WTC11 (cell line): Measurements from ENCODE around the gene RNU2-1. TPM values are rescaled to one million over a fixed set of nuclear protein-coding genes. Genes with fewer than 3 reads are reported as not detected.
"Not testable (repeated sequence)": the region's sequence is repeated elsewhere in the genome, so short reads cannot be mapped to it uniquely, and the experiment has no call there.

Source experiments
- ATAC-seq: fragments of 200-7000 bp; cut with Tn5 transposase; 2 replicates; pipeline ENCODE4 v1.10.0; 2021; ENCODE audit warnings: mild to moderate bottlenecking, moderate library complexity
- CTCF ChIA-PET: fragments of 300-600 bp; sonication (Branson Sonifier 250); formaldehyde crosslinking; loops from one replicate; lab custom pipeline; 2021; ENCODE audit warnings: antibody characterized with exemption; lab: Charles Lee
- POLR2A ChIA-PET: fragments of 350-600 bp; sonication (Branson Sonifier 250); formaldehyde crosslinking; loops from one replicate; lab custom pipeline; 2021; ENCODE audit warnings: antibody characterized with exemption; lab: Charles Lee
- DNase-seq: peaks from one replicate; pipeline ENCODE4 v3.0.0; 2021; ENCODE audit warnings: low spot score
- H3K27ac Mint-ChIP-seq: 2 replicates; pipeline ENCODE4 v1.8.0; 2021; ENCODE audit warnings: mixed read lengths
- H3K27me3 Mint-ChIP-seq: 2 replicates; pipeline ENCODE4 v1.8.0; 2021; ENCODE audit warnings: low read depth, mild to moderate bottlenecking, moderate library complexity, mixed read lengths
- H3K36me3 Mint-ChIP-seq: 2 replicates; pipeline ENCODE4 v1.8.0; 2021; ENCODE audit warnings: mixed read lengths
- H3K4me1 Mint-ChIP-seq: 2 replicates; pipeline ENCODE4 v1.8.0; 2022; ENCODE audit warnings: mixed read lengths
- H3K4me3 Mint-ChIP-seq: 2 replicates; pipeline ENCODE4 v1.8.0; 2021; ENCODE audit warnings: mild to moderate bottlenecking, moderate library complexity, mixed read lengths
- H3K9me3 Mint-ChIP-seq: 2 replicates; pipeline ENCODE4 v1.8.0; 2021; ENCODE audit warnings: mixed read lengths
- ETV6 ChIP-seq: sonication (generic); formaldehyde crosslinking; IDR thresholded peaks from 2 replicates; pipeline ENCODE4 v1.8.1; 2022; ENCODE audit warnings: mild to moderate bottlenecking, missing genetic modification reagents
- FOXK1 ChIP-seq: sonication (generic); formaldehyde crosslinking; IDR thresholded peaks from 2 replicates; pipeline ENCODE4 v1.8.0; 2022; ENCODE audit warnings: mild to moderate bottlenecking, moderate library complexity, missing genetic modification reagents
- GRHL2 ChIP-seq: fragments of 250-450 bp; sonication (Bioruptor Pico); IDR thresholded peaks from 2 replicates; pipeline ENCODE4 v1.8.0; 2022; ENCODE audit warnings: mild to moderate bottlenecking, moderate library complexity; ENCODE audit not compliant: insufficient replicate concordance, severe bottlenecking
- IRF2 ChIP-seq: sonication (generic); formaldehyde crosslinking; IDR thresholded peaks from 2 replicates; pipeline ENCODE4 v1.8.0; 2022; ENCODE audit warnings: low read depth, missing genetic modification reagents, borderline replicate concordance
- JUN ChIP-seq: sonication (generic); formaldehyde crosslinking; IDR thresholded peaks from 2 replicates; pipeline ENCODE4 v1.8.0; 2023; ENCODE audit warnings: mild to moderate bottlenecking, missing genetic modification reagents
- KAT7 ChIP-seq: sonication (generic); formaldehyde crosslinking; IDR thresholded peaks from 2 replicates; pipeline ENCODE4 v1.8.1; 2023; ENCODE audit warnings: missing genetic modification reagents, mild to moderate bottlenecking, borderline replicate concordance
- NFATC4 ChIP-seq: fragments of 250-450 bp; sonication (Bioruptor Pico); IDR thresholded peaks from 2 replicates; pipeline ENCODE4 v1.9.0; 2021; ENCODE audit warnings: mild to moderate bottlenecking
- NR3C1 ChIP-seq: sonication (generic); formaldehyde crosslinking; conservative IDR thresholded peaks from 2 replicates; pipeline ENCODE4 v1.8.1; 2023; ENCODE audit warnings: low read depth, mild to moderate bottlenecking, missing genetic modification reagents
- OVOL2 ChIP-seq: fragments of 250-450 bp; sonication (Bioruptor Pico); IDR thresholded peaks from 2 replicates; pipeline ENCODE4 v1.9.0; 2021; ENCODE audit warnings: mild to moderate bottlenecking, borderline replicate concordance
- PRRX2 ChIP-seq: fragments of 250-450 bp; sonication (Bioruptor Pico); IDR thresholded peaks from 2 replicates; pipeline ENCODE4 v1.8.0; 2021; ENCODE audit warnings: mild to moderate bottlenecking
- SMAD4 ChIP-seq: sonication (generic); formaldehyde crosslinking; IDR thresholded peaks from 2 replicates; pipeline ENCODE4 v1.8.0; 2022; ENCODE audit warnings: mild to moderate bottlenecking, missing genetic modification reagents
- ZNF219 ChIP-seq: sonication (generic); formaldehyde crosslinking; IDR thresholded peaks from 2 replicates; pipeline ENCODE4 v1.8.0; 2023; ENCODE audit warnings: missing genetic modification reagents, mild to moderate bottlenecking, borderline replicate concordance
- ZNF317 ChIP-seq: sonication (generic); formaldehyde crosslinking; IDR thresholded peaks from 2 replicates; pipeline ENCODE4 v1.8.1; 2023; ENCODE audit warnings: low read depth, mild to moderate bottlenecking, moderate library complexity, missing genetic modification reagents, borderline replicate concordance
- ZNF423 ChIP-seq: fragments of 250-450 bp; sonication (Bioruptor Pico); IDR thresholded peaks from 2 replicates; pipeline ENCODE4 v2.1.2; 2022; ENCODE audit warnings: mild to moderate bottlenecking, moderate library complexity
- total RNA-seq: library from RNA; stranded (reverse); gene quantifications from 3 replicates; pipeline ENCODE4 v1.2.3, GENCODE V29; 2021
- TF ChIP-seq, protein P1 (sequence below): fragments of 250-450 bp; sonication (Bioruptor Pico); IDR thresholded peaks from 2 replicates; pipeline ENCODE4 v1.9.0; 2021; ENCODE audit warnings: mild to moderate bottlenecking
- TF ChIP-seq, protein P2 (sequence below): sonication (generic); formaldehyde crosslinking; IDR thresholded peaks from 2 replicates; pipeline ENCODE4 v1.8.0; 2022; ENCODE audit warnings: missing genetic modification reagents
- TF ChIP-seq, protein P3 (sequence below): fragments of 250-450 bp; sonication (Bioruptor Pico); conservative IDR thresholded peaks from 2 replicates; pipeline ENCODE4 v1.9.0; 2021; ENCODE audit warnings: mild to moderate bottlenecking
- TF ChIP-seq, protein P4 (sequence below): sonication (generic); formaldehyde crosslinking; IDR thresholded peaks from 2 replicates; pipeline ENCODE4 v1.8.0; 2023; ENCODE audit warnings: mild to moderate bottlenecking, missing genetic modification reagents
- TF ChIP-seq, protein P5 (sequence below): sonication (generic); formaldehyde crosslinking; IDR thresholded peaks from 2 replicates; pipeline ENCODE4 v1.8.1; 2022; ENCODE audit warnings: low read depth, missing genetic modification reagents, borderline replicate concordance
- TF ChIP-seq, protein P6 (sequence below): sonication (generic); formaldehyde crosslinking; IDR thresholded peaks from 2 replicates; pipeline ENCODE4 v1.8.0; 2022; ENCODE audit warnings: mild to moderate bottlenecking, missing genetic modification reagents

Gene RNU2-1
- total RNA-seq, 1 experiment from 2014 or later: 6,122 TPM

DNA sequence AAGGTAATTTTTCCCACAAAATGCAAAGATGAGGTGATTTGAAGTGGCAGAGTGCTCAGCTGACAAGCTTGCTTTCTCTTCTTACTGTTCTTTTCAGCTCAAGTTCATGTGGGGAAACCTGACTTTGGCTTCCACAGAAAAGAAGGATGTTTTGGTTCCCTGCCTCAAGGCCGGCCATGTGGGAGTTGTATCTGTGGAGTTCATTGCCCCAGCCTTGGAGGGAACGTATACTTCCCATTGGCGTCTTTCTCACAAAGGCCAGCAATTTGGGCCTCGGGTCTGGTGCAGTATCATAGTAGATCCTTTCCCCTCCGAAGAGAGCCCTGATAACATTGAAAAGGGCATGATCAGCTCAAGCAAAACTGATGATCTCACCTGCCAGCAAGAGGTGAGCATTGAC lies 40.5 kb downstream of the RNU2-1 start:
- ATAC-seq (no peak), DNase-seq (no peak)
- TF ChIP-seq PRRX2 (CRISPR knock-in tag): no peak
- no peak for TF ChIP-seq NR3C1 (CRISPR knock-in tag)
- TF ChIP-seq, protein P1, sequence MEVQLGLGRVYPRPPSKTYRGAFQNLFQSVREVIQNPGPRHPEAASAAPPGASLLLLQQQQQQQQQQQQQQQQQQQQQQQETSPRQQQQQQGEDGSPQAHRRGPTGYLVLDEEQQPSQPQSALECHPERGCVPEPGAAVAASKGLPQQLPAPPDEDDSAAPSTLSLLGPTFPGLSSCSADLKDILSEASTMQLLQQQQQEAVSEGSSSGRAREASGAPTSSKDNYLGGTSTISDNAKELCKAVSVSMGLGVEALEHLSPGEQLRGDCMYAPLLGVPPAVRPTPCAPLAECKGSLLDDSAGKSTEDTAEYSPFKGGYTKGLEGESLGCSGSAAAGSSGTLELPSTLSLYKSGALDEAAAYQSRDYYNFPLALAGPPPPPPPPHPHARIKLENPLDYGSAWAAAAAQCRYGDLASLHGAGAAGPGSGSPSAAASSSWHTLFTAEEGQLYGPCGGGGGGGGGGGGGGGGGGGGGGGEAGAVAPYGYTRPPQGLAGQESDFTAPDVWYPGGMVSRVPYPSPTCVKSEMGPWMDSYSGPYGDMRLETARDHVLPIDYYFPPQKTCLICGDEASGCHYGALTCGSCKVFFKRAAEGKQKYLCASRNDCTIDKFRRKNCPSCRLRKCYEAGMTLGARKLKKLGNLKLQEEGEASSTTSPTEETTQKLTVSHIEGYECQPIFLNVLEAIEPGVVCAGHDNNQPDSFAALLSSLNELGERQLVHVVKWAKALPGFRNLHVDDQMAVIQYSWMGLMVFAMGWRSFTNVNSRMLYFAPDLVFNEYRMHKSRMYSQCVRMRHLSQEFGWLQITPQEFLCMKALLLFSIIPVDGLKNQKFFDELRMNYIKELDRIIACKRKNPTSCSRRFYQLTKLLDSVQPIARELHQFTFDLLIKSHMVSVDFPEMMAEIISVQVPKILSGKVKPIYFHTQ (CRISPR knock-in tag): no peak
- no peak for TF ChIP-seq ZNF423
- no peak for TF ChIP-seq ZNF219 (CRISPR knock-in tag)
- no peak for TF ChIP-seq KAT7
- no peak for TF ChIP-seq GRHL2 (CRISPR knock-in tag)
- TF ChIP-seq, protein P2, sequence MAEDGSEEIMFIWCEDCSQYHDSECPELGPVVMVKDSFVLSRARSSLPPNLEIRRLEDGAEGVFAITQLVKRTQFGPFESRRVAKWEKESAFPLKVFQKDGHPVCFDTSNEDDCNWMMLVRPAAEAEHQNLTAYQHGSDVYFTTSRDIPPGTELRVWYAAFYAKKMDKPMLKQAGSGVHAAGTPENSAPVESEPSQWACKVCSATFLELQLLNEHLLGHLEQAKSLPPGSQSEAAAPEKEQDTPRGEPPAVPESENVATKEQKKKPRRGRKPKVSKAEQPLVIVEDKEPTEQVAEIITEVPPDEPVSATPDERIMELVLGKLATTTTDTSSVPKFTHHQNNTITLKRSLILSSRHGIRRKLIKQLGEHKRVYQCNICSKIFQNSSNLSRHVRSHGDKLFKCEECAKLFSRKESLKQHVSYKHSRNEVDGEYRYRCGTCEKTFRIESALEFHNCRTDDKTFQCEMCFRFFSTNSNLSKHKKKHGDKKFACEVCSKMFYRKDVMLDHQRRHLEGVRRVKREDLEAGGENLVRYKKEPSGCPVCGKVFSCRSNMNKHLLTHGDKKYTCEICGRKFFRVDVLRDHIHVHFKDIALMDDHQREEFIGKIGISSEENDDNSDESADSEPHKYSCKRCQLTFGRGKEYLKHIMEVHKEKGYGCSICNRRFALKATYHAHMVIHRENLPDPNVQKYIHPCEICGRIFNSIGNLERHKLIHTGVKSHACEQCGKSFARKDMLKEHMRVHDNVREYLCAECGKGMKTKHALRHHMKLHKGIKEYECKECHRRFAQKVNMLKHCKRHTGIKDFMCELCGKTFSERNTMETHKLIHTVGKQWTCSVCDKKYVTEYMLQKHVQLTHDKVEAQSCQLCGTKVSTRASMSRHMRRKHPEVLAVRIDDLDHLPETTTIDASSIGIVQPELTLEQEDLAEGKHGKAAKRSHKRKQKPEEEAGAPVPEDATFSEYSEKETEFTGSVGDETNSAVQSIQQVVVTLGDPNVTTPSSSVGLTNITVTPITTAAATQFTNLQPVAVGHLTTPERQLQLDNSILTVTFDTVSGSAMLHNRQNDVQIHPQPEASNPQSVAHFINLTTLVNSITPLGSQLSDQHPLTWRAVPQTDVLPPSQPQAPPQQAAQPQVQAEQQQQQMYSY (CRISPR knock-in tag): no peak
- TF ChIP-seq SMAD4: no peak
- no peak for TF ChIP-seq NFATC4 (CRISPR knock-in tag)
- Mint-ChIP-seq H3K27me3 (no peaks in the 10 kb centered on the region), H3K4me1 (no peaks in the 10 kb centered on the region), H3K27ac (no peak overlapping the region), H3K4me3 (no peak overlapping the region), H3K9me3 (no peaks in the 10 kb centered on the region), H3K36me3 (peaks cover 75% of the 10 kb centered on the region)
- ChIA-PET POLR2A (no interaction called here), CTCF (no interaction called here)

DNA sequence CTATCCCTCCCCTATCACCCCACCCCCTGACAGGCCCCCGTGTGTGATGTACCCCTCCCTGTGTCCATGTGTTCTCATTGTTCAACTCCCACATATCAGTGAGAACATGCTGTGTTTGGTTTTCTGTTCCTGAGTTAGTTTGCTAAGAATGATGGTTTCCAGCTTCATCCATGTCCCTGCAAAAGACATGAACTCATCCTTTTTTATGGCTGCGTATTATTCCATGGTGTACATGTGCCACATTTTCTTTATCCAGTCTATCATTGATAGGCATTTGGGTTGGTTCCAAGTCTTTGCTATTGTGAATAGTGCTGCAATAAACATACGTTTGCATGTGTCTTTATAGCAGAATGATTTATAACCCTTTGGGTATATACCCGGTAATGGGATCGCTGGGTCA lies 47.1 kb downstream of the RNU2-1 start:
- H3K27me3 Mint-ChIP-seq, H3K27ac Mint-ChIP-seq, DNase-seq, H3K9me3 Mint-ChIP-seq, H3K4me3 Mint-ChIP-seq, ATAC-seq, CTCF ChIA-PET, H3K4me1 Mint-ChIP-seq: not testable (repeated sequence)
- POLR2A ChIA-PET: interaction anchor here (0.6 kb wide), 1 partner anchor 8 kb away, joined by 3 read pairs; no protein-coding TSS in a partner anchor
- peaks cover 44% of the 10 kb centered on the region for H3K36me3 Mint-ChIP-seq

DNA sequence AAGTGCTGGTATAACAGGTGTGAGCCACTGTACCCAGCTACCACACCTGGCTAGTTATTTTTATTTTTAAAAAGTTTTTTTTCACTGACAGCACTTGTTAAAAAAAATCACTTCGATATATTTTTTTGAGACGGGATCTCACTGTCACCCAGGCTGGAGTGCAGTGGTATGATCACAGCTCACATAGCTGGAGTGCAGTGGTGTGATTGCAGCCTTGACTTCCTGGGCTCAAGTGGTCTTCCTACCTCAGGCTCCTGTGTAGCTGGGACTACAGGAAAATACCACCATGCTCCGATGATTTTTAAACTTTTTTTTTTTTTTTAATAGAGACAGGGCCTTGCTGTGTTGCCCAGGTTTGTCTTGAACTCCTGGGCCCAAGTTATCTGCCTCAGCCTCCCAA lies 49.9 kb downstream of the RNU2-1 start:
- POLR2A ChIA-PET: interaction anchor here (0.8 kb wide), 1 partner anchor 41 kb away, joined by 7 read pairs; no protein-coding TSS in a partner anchor
- TF ChIP-seq JUN (CRISPR knock-in tag) (no peak), ZNF317 (no peak), ETV6 (CRISPR knock-in tag) (no peak), SMAD4 (no peak), OVOL2 (CRISPR knock-in tag) (no peak), FOXK1 (CRISPR knock-in tag) (no peak), IRF2 (CRISPR knock-in tag) (no peak)
- TF ChIP-seq, protein P3, sequence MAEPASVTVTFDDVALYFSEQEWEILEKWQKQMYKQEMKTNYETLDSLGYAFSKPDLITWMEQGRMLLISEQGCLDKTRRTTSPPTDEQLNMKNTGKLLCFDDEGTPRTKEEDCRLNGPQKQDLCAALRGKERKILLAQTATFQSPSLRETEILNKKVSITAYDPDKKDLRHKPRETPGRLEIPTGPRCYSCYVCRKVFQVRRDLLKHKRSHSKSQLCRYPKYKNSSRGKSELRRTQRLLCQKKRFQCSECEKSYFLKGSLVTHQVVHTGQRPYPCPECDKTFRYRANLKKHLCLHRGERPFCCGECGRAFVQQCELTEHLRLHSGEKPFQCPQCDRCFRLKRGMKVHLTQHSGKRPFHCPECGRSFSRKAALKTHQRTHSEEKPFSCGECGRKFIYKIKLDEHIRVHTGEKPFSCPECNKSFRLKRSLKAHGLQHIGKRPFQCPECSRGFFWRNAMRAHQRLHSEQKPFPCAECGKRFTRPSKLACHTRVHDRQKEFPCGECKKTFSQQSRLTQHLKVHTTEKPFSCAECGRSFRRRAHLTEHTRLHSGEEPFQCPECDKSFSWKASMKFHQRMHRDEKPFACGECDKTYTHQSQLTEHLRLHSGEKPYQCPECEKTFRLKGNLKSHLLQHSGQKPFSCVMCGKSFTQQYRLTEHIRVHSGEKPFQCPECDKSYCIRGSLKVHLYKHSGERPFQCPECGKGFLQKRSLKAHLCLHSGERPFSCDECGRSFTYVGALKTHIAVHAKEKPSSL (CRISPR knock-in tag): no peak
- TF ChIP-seq, protein P4, sequence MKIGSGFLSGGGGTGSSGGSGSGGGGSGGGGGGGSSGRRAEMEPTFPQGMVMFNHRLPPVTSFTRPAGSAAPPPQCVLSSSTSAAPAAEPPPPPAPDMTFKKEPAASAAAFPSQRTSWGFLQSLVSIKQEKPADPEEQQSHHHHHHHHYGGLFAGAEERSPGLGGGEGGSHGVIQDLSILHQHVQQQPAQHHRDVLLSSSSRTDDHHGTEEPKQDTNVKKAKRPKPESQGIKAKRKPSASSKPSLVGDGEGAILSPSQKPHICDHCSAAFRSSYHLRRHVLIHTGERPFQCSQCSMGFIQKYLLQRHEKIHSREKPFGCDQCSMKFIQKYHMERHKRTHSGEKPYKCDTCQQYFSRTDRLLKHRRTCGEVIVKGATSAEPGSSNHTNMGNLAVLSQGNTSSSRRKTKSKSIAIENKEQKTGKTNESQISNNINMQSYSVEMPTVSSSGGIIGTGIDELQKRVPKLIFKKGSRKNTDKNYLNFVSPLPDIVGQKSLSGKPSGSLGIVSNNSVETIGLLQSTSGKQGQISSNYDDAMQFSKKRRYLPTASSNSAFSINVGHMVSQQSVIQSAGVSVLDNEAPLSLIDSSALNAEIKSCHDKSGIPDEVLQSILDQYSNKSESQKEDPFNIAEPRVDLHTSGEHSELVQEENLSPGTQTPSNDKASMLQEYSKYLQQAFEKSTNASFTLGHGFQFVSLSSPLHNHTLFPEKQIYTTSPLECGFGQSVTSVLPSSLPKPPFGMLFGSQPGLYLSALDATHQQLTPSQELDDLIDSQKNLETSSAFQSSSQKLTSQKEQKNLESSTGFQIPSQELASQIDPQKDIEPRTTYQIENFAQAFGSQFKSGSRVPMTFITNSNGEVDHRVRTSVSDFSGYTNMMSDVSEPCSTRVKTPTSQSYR (CRISPR knock-in tag): no peak
- TF ChIP-seq, protein P5, sequence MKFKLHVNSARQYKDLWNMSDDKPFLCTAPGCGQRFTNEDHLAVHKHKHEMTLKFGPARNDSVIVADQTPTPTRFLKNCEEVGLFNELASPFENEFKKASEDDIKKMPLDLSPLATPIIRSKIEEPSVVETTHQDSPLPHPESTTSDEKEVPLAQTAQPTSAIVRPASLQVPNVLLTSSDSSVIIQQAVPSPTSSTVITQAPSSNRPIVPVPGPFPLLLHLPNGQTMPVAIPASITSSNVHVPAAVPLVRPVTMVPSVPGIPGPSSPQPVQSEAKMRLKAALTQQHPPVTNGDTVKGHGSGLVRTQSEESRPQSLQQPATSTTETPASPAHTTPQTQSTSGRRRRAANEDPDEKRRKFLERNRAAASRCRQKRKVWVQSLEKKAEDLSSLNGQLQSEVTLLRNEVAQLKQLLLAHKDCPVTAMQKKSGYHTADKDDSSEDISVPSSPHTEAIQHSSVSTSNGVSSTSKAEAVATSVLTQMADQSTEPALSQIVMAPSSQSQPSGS (CRISPR knock-in tag): no peak
- TF ChIP-seq, protein P6, sequence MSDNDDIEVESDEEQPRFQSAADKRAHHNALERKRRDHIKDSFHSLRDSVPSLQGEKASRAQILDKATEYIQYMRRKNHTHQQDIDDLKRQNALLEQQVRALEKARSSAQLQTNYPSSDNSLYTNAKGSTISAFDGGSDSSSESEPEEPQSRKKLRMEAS (CRISPR knock-in tag): no peak

More for the DNA sequence above, 49.9 kb downstream of the RNU2-1 start:
- DNase-seq (no peak), ATAC-seq (no peak)
- peaks cover 5% of the 10 kb centered on the region; the same call in 1 of the 2 replicates for H3K9me3 Mint-ChIP-seq
- CTCF ChIA-PET: interaction anchor here (0.6 kb wide), 2 partner anchors 15 to 23 kb away, joined by 3 read pairs; no protein-coding TSS in a partner anchor
- H3K27ac Mint-ChIP-seq: no peak overlapping the region
- H3K4me3 Mint-ChIP-seq: no peak overlapping the region
- no peaks in the 10 kb centered on the region for H3K4me1 Mint-ChIP-seq
- no peaks in the 10 kb centered on the region for H3K27me3 Mint-ChIP-seq
- H3K36me3 Mint-ChIP-seq: peaks cover 24% of the 10 kb centered on the region
